H9 (cell line): ENCODE data around the gene HIPK1. TPM values are rescaled to one million over a fixed set of nuclear protein-coding genes. Genes with fewer than 3 reads are reported as not detected.

ENCODE experiments used
- DNase-seq: peaks from one replicate; pipeline ENCODE4 v3.0.0-alpha.2; 2017
- H2AFZ ChIP-seq: one replicate; pipeline ENCODE4 v1.6.1; 2013; ENCODE audit warnings: mild to moderate bottlenecking, low read length, control low read depth, moderate library complexity
- H2AK5ac ChIP-seq: 2 replicates; pipeline ENCODE4 v1.6.1; 2013; ENCODE audit warnings: low read length, control low read depth, mixed read lengths; ENCODE audit not compliant: insufficient read length
- H2BK120ac ChIP-seq: one replicate; pipeline ENCODE4 v1.6.1; 2013; ENCODE audit warnings: low read depth, mild to moderate bottlenecking, low read length, control low read depth, inconsistent platforms; ENCODE audit not compliant: poor library complexity, severe bottlenecking
- H2BK12ac ChIP-seq: 2 replicates; pipeline ENCODE4 v1.6.1; 2013; ENCODE audit warnings: low read length, control low read depth, mixed read lengths, low read depth; ENCODE audit not compliant: insufficient read length
- H2BK15ac ChIP-seq: 2 replicates; pipeline ENCODE4 v1.6.1; 2013; ENCODE audit warnings: low read depth, low read length, control low read depth
- H2BK20ac ChIP-seq: one replicate; pipeline ENCODE4 v1.6.1; 2013; ENCODE audit warnings: low read depth, mild to moderate bottlenecking, low read length, control low read depth, inconsistent platforms; ENCODE audit not compliant: poor library complexity, severe bottlenecking
- H2BK5ac ChIP-seq: 2 replicates; pipeline ENCODE4 v1.6.1; 2013; ENCODE audit warnings: low read length, control low read depth, mixed read lengths; ENCODE audit not compliant: insufficient read length
- H3K14ac ChIP-seq: 2 replicates; pipeline ENCODE4 v1.6.1; 2013; ENCODE audit warnings: low read length, control low read depth; ENCODE audit not compliant: insufficient read depth
- H3K18ac ChIP-seq: 2 replicates; pipeline ENCODE4 v1.6.1; 2013; ENCODE audit warnings: low read depth, mild to moderate bottlenecking, mixed read lengths, low read length, control low read depth; ENCODE audit not compliant: insufficient read length
- H3K23ac ChIP-seq: 2 replicates; pipeline ENCODE4 v1.6.1; 2013; ENCODE audit warnings: low read length, control low read depth, mixed read lengths, low read depth; ENCODE audit not compliant: insufficient read length
- H3K23me2 ChIP-seq: 2 replicates; pipeline ENCODE4 v1.6.1; 2013; ENCODE audit warnings: low read depth, mild to moderate bottlenecking, mixed read lengths, low read length, control low read depth; ENCODE audit not compliant: insufficient read length, poor library complexity, severe bottlenecking
- H3K27ac ChIP-seq: 2 replicates; pipeline ENCODE4 v1.5.1; 2013; ENCODE audit warnings: low read length, control low read depth, mixed read lengths, low read depth; ENCODE audit not compliant: insufficient read length
- H3K27me3 ChIP-seq: 2 replicates; pipeline ENCODE4 v1.6.1; 2013; ENCODE audit warnings: low read length, control low read depth, inconsistent platforms; ENCODE audit not compliant: insufficient read depth
- H3K4ac ChIP-seq: 2 replicates; pipeline ENCODE4 v1.6.1; 2013; ENCODE audit warnings: low read depth, mild to moderate bottlenecking, control low read depth, inconsistent platforms, low read length, moderate library complexity
- H3K4me1 ChIP-seq: 2 replicates; pipeline ENCODE4 v1.6.1; 2013; ENCODE audit warnings: low read length, control low read depth, inconsistent platforms; ENCODE audit not compliant: insufficient read depth
- H3K4me2 ChIP-seq: 2 replicates; pipeline ENCODE4 v1.6.1; 2013; ENCODE audit warnings: low read length, control low read depth, mixed read lengths; ENCODE audit not compliant: insufficient read length, insufficient read depth
- H3K56ac ChIP-seq: 2 replicates; pipeline ENCODE4 v1.6.1; 2013; ENCODE audit warnings: low read depth, mild to moderate bottlenecking, mixed read lengths, low read length, control low read depth; ENCODE audit not compliant: insufficient read length
- H3K79me1 ChIP-seq: 2 replicates; pipeline ENCODE4 v1.6.1; 2013; ENCODE audit warnings: low read depth, mild to moderate bottlenecking, moderate library complexity, low read length, control low read depth, inconsistent platforms; ENCODE audit not compliant: insufficient read depth, poor library complexity, severe bottlenecking
- H3K79me2 ChIP-seq: 2 replicates; pipeline ENCODE4 v1.6.1; 2013; ENCODE audit warnings: low read length, control low read depth, inconsistent platforms; ENCODE audit not compliant: insufficient read depth
- H3K9ac ChIP-seq: 2 replicates; pipeline ENCODE4 v1.6.1; 2013; ENCODE audit warnings: low read length, control low read depth, mixed read lengths; ENCODE audit not compliant: insufficient read length; ENCODE audit errors: extremely low read depth
- H3K9me3 ChIP-seq: one replicate; pipeline ENCODE4 v1.6.1; 2013; ENCODE audit warnings: low read depth, low read length, inconsistent platforms; ENCODE audit not compliant: control insufficient read depth
- H3T11ph ChIP-seq: one replicate; pipeline ENCODE4 v1.6.1; 2013; ENCODE audit warnings: mild to moderate bottlenecking, low read length, control low read depth, inconsistent platforms
- H4K20me1 ChIP-seq: one replicate; pipeline ENCODE4 v1.6.1; 2013; ENCODE audit not compliant: control insufficient read depth, insufficient read length, insufficient read depth
- H4K5ac ChIP-seq: 2 replicates; pipeline ENCODE4 v1.6.1; 2013; ENCODE audit warnings: low read depth, mild to moderate bottlenecking, mixed read lengths, low read length, control low read depth; ENCODE audit not compliant: insufficient read length
- H4K8ac ChIP-seq: replicated peaks from 2 replicates; pipeline ENCODE4 v1.6.1; 2013; ENCODE audit warnings: low read length, control low read depth, mixed read lengths, low read depth; ENCODE audit not compliant: insufficient read length
- H4K91ac ChIP-seq: 2 replicates; pipeline ENCODE4 v1.6.1; 2013; ENCODE audit warnings: low read depth, mild to moderate bottlenecking, moderate library complexity, mixed read lengths, low read length, control low read depth; ENCODE audit not compliant: insufficient read length
- H3K27ac Mint-ChIP-seq, 3 experiments: 2 replicates in 2 of 3; 3 replicates in 1 of 3; pipeline ENCODE4 v1.8.0; 2020 to 2021; ENCODE audit warnings: mixed read lengths in 3 of 3, mild to moderate bottlenecking in 1 of 3, moderate library complexity in 1 of 3
- H3K27me3 Mint-ChIP-seq: 2 replicates; pipeline ENCODE4 v1.8.0; 2021; ENCODE audit warnings: low read depth, mild to moderate bottlenecking, moderate library complexity, mixed read lengths
- H3K36me3 Mint-ChIP-seq, 3 experiments: 2 replicates in 2 of 3; 3 replicates in 1 of 3; pipeline ENCODE4 v1.8.0; 2020 to 2021; ENCODE audit warnings: low read depth in 3 of 3, mixed read lengths in 3 of 3; ENCODE audit not compliant: insufficient read depth in 1 of 3
- H3K4me1 Mint-ChIP-seq, 2 experiments: 2 replicates each; pipeline ENCODE4 v1.8.0; 2020; ENCODE audit warnings: mixed read lengths in 2 of 2
- H3K4me3 Mint-ChIP-seq, 2 experiments: 2 replicates in 1 of 2; 3 replicates in 1 of 2; pipeline ENCODE4 v1.8.0; 2020 to 2021; ENCODE audit warnings: mild to moderate bottlenecking in 2 of 2, mixed read lengths in 2 of 2, moderate library complexity in 1 of 2
- H3K9me3 Mint-ChIP-seq, 2 experiments: 2 replicates in 1 of 2; 3 replicates in 1 of 2; pipeline ENCODE4 v1.8.0; 2020; ENCODE audit warnings: mild to moderate bottlenecking in 2 of 2, mixed read lengths in 2 of 2, moderate library complexity in 1 of 2
- CTCF ChIP-seq: fragments of 200-600 bp; sonication (generic); conservative IDR thresholded peaks from 3 replicates; pipeline ENCODE4 v1.8.0; 2021; ENCODE audit warnings: antibody characterized with exemption, mild to moderate bottlenecking
- total RNA-seq: library from RNA; stranded (reverse); gene quantifications from 2 replicates; pipeline ENCODE4 v1.2.1, GENCODE V29; 2021

Gene HIPK1
- total RNA-seq, 1 experiment from 2014 or later: 65.7 TPM

- H3K56ac ChIP-seq: no peak overlapping the region
- Mint-ChIP-seq H3K27ac (no peak overlapping the region), H3K36me3 (peaks cover 8 to 33% (median 13%) of the 10 kb centered on the region in 3 experiments), H3K4me1 (peaks cover 24 to 34% of the 10 kb centered on the region in 2 experiments), H3K4me3 (no peak overlapping the region), H3K9me3 (peaks cover 16% of the 10 kb centered on the region in 2 experiments; a peak in 4 of 5 replicates), H3K27me3 (peaks cover 2% of the 10 kb centered on the region; the same call in 1 of the 2 replicates)
- no peak overlapping the region for H2BK15ac ChIP-seq
- H2BK20ac ChIP-seq: no peak overlapping the region
- DNase-seq: no peak
- H2BK12ac ChIP-seq: no peak overlapping the region
- no peaks in the 10 kb centered on the region for H3K79me2 ChIP-seq
- no peaks in the 10 kb centered on the region for H4K20me1 ChIP-seq
- no peak overlapping the region for H4K5ac ChIP-seq
- no peak overlapping the region for H3K23ac ChIP-seq
- no peak overlapping the region for H3T11ph ChIP-seq
- H3K27ac ChIP-seq: no peak overlapping the region
- H3K9me3 ChIP-seq: no peaks in the 10 kb centered on the region
- H3K79me1 ChIP-seq: no peaks in the 10 kb centered on the region
- peaks cover 13% of the 10 kb centered on the region for H3K4me1 ChIP-seq
- H4K8ac ChIP-seq: no peak overlapping the region
- H3K14ac ChIP-seq: no peak overlapping the region
- no peak overlapping the region for H2BK5ac ChIP-seq
- H3K4me2 ChIP-seq: no peak overlapping the region
- no peak for TF ChIP-seq CTCF
- no peak overlapping the region for H3K18ac ChIP-seq
- no peak overlapping the region for H2AFZ ChIP-seq
- no peak overlapping the region for H2AK5ac ChIP-seq
- H2BK120ac ChIP-seq: no peak overlapping the region
- H3K4ac ChIP-seq: no peak overlapping the region
- H4K91ac ChIP-seq: no peak overlapping the region
- H3K9ac ChIP-seq: no peak overlapping the region
- no peaks in the 10 kb centered on the region for H3K23me2 ChIP-seq
- H3K27me3 ChIP-seq: no peaks in the 10 kb centered on the region
These were observed 79.9 kb downstream of the HIPK1 start for GRCh38 chr1:114008993-114009392.
